HG02763 (cell line): Measurements from ENCODE around the gene TBC1D22A.

Source experiments
- ATAC-seq: cut with Tn5 transposase; IDR thresholded peaks from one replicate; pipeline ENCODE4 v1.9.1; 2021; ENCODE audit warnings: mild to moderate bottlenecking, moderate library complexity; ENCODE audit not compliant: unreplicated experiment

TBC1D22A gene

DNA sequence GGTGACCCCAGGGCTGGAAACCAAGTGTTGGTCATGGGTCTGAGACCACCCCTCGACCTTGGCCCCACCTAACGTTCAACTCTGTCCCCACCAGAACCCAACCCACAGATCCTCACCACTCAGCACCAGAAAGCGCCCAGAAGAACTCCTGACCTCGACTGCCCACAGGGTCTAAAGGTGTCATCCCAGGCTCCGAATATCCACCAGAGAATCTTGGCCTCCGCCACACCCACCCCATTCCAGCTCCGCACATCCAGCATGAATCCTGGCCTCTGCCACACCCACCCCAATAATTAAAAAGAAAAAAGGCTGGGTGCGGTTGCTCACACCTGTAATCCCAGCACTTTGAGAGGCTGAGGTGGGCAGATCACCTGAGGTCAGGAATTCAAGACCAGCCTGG lies 25.7 kb upstream of the TBC1D22A start:
- no peak for ATAC-seq

GRCh38 chr22:46737105-46737975 lies 25.1 kb upstream of the TBC1D22A start:
- ATAC-seq, result peak; percentile 27

- peak; percentile 47 for ATAC-seq
Observed at GRCh38 chr22:46737976-46738646, 24.3 kb upstream of the TBC1D22A start, which contains the start of gene CERK. Gene CERK, minus strand, starts transcription at chr22:46738252. Its CDS starts 104 bp downstream, at chr22:46738148.

- ATAC-seq, result no peak
Observed at GRCh38 chr22:46738647-46739093, 23.8 kb upstream of the TBC1D22A start.

DNA sequence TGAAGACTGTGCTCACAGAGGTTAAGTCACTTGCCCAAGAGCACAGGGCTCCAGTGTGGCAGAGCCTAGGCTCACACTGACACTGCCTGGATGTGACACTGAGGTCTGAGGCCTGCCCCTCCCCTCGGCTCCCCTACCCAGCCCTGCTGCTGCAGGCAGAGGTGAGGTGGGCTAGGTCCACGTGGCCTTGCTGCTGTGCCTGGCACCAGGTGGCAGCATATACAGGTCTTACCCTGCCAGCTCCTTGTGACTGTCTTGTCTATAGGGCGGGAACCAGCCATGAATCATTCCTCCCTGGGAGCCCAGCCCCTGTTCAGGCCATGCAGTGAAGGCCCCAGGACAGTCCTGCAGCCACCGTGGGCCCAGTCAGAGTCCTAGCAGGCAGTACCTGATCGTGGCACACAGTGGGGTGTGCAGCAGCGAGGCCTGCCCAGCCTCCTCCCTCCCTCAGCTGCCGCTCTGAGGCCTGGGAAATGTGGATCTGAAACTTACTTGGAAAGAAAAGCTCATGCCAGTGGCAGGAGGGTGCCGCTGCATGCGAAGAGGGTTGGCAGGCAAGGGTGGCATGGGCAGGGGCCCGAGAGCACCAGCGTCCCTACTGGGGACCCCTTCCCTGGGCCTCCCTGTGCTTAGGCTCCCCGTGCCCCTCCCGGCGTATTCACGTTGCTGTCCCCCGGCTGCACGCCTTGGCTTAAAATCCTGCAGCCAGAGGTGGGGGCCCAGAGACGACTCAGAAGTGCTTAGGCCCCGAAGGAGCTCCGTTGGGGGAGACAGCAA lies 23.2 kb upstream of the TBC1D22A start:
- no peak for ATAC-seq

GRCh38 chr22:46740910-46741780 lies 21.3 kb upstream of the TBC1D22A start:
- ATAC-seq, result no peak

GRCh38 chr22:46741974-46742519 lies 20.4 kb upstream of the TBC1D22A start:
- ATAC-seq, result no peak

GRCh38 chr22:46742576-46743221 lies 19.8 kb upstream of the TBC1D22A start:
- no peak for ATAC-seq

DNA sequence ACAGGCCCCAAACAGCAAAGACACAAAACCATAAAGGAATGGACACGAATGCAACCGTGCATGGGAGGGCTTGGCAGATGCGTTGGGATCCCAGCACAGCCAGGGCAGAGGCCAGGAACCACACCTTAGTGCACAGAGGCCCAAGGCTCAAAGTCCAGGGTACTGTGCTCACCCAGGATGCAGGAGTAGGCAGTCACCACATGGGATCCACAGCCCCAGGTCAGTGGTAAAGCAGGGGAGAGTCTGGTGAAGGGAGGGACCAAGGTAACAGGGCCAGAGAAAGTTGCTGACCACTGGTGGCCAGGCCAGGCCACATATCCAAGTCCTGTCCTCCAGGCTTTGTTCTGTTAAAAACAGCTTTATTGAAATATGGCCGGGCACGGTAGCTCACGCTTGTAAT lies 17.9 kb upstream of the TBC1D22A start:
- no peak for ATAC-seq

DNA sequence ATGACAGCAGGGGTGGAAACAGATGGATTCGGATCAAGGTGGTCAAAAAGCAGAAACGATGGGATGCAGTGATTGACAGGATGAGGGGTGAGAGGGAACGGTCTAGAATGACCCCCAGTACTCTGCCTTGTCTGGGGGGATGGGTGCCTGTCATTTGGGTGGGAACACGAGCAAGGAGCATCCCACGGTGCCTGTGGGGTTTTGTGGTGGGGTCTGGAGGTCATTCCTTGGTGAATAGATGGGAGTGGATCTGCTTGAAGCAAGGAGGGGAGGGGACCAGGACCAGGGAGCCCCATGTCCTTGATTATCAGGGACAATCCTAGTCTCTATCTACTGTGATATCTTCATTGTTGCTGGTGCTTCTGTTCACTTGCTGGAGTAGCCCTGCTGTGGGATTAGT lies 16.3 kb upstream of the TBC1D22A start:
- ATAC-seq, result no peak

- ATAC-seq, result no peak
Observed at GRCh38 chr22:46746620-46747019, 15.8 kb upstream of the TBC1D22A start.

DNA sequence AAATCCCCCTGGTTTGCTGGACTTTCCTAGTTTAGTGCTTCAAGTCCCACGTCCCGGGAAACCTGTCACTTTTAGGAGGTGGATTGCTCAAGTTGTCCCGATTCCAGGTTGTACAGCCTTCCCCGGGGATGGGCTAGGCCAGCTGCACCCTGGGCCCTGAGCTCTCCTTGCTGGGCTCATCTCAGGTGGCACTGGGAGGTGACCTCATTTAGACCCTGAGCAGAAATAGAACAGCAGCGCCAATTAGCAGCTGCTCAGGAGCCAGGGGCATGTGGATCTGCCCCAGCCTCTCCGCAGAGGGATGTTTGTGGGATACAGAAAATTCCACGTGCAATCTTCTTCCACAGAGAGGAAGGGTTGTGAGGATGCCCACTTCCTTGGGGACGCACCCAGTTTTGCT lies 14.8 kb upstream of the TBC1D22A start:
- no peak for ATAC-seq

- ATAC-seq, result no peak
Observed at GRCh38 chr22:46748206-46748907, 14.1 kb upstream of the TBC1D22A start.

- ATAC-seq, result no peak
Observed at GRCh38 chr22:46748908-46749675, 13.4 kb upstream of the TBC1D22A start.

DNA sequence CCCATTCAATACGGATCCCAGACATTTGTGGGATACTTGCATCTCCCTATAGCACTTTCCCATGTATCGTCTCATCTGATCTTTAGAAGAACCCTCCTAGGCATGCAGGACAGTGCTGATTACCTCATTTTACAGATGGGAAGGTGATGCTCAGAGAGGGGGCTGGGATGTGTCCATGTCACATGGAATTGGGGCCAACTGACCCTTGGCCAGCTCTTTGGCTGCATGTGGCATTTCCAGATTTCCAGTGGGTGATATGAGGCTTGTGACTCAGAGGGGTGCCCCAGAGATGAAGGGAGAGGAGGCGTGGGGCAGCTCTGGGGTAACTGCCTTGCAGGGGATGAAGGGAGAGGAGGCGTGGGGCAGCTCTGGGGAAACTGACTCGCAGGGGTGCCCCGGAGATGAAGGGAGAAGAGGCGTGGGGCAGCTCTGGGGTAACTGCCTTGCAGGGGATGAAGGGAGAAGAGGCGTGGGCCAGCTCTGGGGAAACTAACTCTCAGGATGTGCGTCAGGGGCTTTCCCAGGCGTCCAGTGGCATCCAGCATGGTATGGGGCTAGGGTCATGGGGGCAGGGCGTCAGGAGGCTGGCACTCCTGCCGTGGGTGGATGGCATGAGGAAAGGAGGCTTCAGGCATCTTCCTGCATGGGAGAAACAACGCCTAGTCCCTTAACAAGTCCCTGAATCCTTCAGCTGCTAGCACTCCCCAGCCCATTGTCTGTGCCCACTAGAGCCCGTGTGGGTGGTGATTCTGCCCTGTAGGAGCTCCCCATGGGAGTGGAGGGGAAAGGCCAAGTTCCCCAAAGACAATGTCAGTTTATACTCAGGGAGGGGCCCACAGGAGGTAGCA lies 12.5 kb upstream of the TBC1D22A start:
- no peak for ATAC-seq

DNA sequence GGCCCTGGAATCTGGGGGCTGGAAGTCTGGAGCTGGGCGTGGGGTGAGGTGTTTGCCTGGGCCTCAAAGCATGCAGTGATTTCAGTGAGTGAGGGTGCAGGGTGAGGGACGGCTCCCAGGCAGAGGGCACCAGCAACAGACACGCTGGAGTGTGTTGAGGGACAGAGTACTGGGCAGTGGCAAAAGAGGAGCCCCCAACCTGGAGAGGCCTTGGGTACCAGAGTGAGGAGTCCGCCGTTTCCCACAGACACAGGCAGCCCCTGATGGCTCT lies 12.0 kb upstream of the TBC1D22A start:
- no peak for ATAC-seq

GRCh38 chr22:46750863-46751443 lies 11.5 kb upstream of the TBC1D22A start:
- no peak for ATAC-seq
